Measurements from ENCODE around the gene IPCEF1. TPM values are rescaled to one million over a fixed set of nuclear protein-coding genes. Genes with fewer than 3 reads are reported as not detected.

IPCEF1 gene
- total and polyA plus RNA-seq, 2 donors (not counting 1 experiment from before 2014, with no cell fraction given) = 0.03 to 0.33 TPM

DNA sequence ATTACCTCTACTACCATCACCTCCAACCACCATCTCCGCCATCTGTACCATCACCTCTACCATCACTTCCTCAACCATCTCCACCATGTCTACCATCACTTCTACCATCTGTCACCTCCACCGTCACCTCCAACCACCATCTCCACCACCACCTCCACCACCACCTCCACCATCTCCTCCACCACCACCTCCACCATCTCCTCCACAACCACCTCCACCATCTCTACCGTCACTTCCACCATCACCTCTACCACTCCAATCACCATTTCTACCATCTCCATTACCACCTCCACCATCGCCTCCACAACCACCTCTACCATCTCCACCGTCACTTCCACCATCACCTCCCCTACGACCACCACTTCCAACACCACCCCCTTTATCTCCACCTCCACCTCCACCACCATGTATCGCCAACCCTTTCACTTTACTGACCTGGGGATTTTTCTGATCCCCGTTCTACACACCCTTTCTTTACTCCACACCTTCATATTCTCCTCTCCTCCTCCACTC, 2.3 kb downstream of the IPCEF1 start:
- Histone ChIP-seq H3K4me1 (ENCODE audit: control insufficient read depth, extremely low read depth, insufficient read depth, low read length) (no peaks in the 10 kb centered on the region), H2AFZ (ENCODE audit: low read length) (no peak overlapping the region), H3K4me3 (replicated peaks in 1 of 4; ENCODE audit: control extremely low read depth in 1 of 4, insufficient read depth in 1 of 4, low read depth in 3 of 4, low read length in 4 of 4) (no peak overlapping the region), H4K20me1 (ENCODE audit: control insufficient read depth, extremely low read depth, insufficient read depth, low read length) (no peaks in the 10 kb centered on the region), H3K4me2 (ENCODE audit: extremely low read depth, insufficient read depth, low read length) (no peak overlapping the region), H3K27ac (ENCODE audit: insufficient read depth, low read length) (no peak overlapping the region), H3K9me3 (ENCODE audit: control insufficient read depth, insufficient read depth, low read depth, low read length) (no peaks in the 10 kb centered on the region), H3K27me3 (ENCODE audit: control insufficient read depth, insufficient read depth, low read length) (no peaks in the 10 kb centered on the region), H3K79me2 (ENCODE audit: control insufficient read depth, insufficient read depth, low read length) (no peaks in the 10 kb centered on the region), H3K36me3 (ENCODE audit: control insufficient read depth, insufficient read depth, low read length) (no peaks in the 10 kb centered on the region), H3K9ac (ENCODE audit: insufficient read depth, low read length) (no peak overlapping the region)
- no peak for TF ChIP-seq EZH2 (IDR thresholded peaks at IDR 0.05; ENCODE audit: low read length, missing control alignments)
- TF ChIP-seq, protein P1, sequence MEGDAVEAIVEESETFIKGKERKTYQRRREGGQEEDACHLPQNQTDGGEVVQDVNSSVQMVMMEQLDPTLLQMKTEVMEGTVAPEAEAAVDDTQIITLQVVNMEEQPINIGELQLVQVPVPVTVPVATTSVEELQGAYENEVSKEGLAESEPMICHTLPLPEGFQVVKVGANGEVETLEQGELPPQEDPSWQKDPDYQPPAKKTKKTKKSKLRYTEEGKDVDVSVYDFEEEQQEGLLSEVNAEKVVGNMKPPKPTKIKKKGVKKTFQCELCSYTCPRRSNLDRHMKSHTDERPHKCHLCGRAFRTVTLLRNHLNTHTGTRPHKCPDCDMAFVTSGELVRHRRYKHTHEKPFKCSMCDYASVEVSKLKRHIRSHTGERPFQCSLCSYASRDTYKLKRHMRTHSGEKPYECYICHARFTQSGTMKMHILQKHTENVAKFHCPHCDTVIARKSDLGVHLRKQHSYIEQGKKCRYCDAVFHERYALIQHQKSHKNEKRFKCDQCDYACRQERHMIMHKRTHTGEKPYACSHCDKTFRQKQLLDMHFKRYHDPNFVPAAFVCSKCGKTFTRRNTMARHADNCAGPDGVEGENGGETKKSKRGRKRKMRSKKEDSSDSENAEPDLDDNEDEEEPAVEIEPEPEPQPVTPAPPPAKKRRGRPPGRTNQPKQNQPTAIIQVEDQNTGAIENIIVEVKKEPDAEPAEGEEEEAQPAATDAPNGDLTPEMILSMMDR (conservative IDR thresholded peaks at IDR 0.05 in 1 of 2, IDR thresholded peaks at IDR 0.05 in 1 of 2; ENCODE audit: low read depth in 1 of 2, low read length in 2 of 2) = no peak
- DNase-seq (ENCODE audit: low read depth in 2 of 2) = no peak

- no peaks in the 10 kb centered on the region for H4K20me1 ChIP-seq (ENCODE audit: control insufficient read depth, extremely low read depth, insufficient read depth, low read length)
- no peaks in the 10 kb centered on the region for H3K36me3 ChIP-seq (ENCODE audit: control insufficient read depth, insufficient read depth, low read length)
- H3K4me3 ChIP-seq (replicated peaks in 1 of 4; ENCODE audit: control extremely low read depth in 1 of 4, insufficient read depth in 1 of 4, low read depth in 3 of 4, low read length in 4 of 4) = no peak overlapping the region
- no peak for DNase-seq (ENCODE audit: low read depth in 2 of 2)
- no peak overlapping the region for H2AFZ ChIP-seq (ENCODE audit: low read length)
- no peak overlapping the region for H3K4me2 ChIP-seq (ENCODE audit: extremely low read depth, insufficient read depth, low read length)
- no peak overlapping the region for H3K27ac ChIP-seq (ENCODE audit: insufficient read depth, low read length)
- no peaks in the 10 kb centered on the region for H3K4me1 ChIP-seq (ENCODE audit: control insufficient read depth, extremely low read depth, insufficient read depth, low read length)
- no peaks in the 10 kb centered on the region for H3K9me3 ChIP-seq (ENCODE audit: control insufficient read depth, insufficient read depth, low read depth, low read length)
- TF ChIP-seq EZH2 (IDR thresholded peaks at IDR 0.05; ENCODE audit: low read length, missing control alignments) = no peak
- TF ChIP-seq, protein P1 (conservative IDR thresholded peaks at IDR 0.05 in 1 of 2, IDR thresholded peaks at IDR 0.05 in 1 of 2; ENCODE audit: low read depth in 1 of 2, low read length in 2 of 2) = no peak
- H3K9ac ChIP-seq (ENCODE audit: insufficient read depth, low read length) = no peak overlapping the region
- H3K79me2 ChIP-seq (ENCODE audit: control insufficient read depth, insufficient read depth, low read length) = no peaks in the 10 kb centered on the region
- no peaks in the 10 kb centered on the region for H3K27me3 ChIP-seq (ENCODE audit: control insufficient read depth, insufficient read depth, low read length)
Observed at GRCh38 chr6:154353626-154354025, 3.0 kb downstream of the IPCEF1 start.

DNA sequence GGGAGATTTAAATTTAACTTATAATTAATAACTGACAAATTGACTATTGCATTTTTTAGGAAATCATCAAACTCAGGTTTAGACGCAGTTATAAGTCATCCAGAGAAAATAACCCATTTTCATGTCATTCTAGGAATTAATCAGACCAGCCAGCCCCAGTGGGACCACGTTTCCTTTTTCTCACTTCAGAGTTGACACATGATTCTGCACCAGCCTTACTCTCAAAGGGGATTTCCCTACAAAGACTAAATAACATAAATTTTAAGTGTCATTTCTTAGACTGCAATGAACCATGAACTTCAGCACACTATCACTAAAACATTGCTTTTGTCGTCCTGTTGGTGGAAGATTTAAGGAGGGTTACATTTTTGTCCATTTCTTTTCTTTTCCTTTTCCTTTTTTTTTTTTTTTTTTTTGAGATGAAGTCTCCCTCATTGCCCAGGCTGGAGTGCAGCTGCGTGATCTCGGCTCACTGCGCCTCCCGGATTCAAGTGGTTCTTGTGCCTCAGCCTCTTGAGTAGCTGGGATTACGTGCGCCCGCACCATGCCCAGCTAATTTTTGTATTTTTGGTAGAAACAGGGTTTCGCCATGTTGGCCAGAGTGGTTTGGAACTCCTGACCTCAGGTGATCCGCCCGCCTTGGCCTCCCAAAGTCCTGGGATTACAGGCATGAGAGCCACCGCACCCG, 3.6 kb downstream of the IPCEF1 start:
- Histone ChIP-seq H3K4me2 (ENCODE audit: extremely low read depth, insufficient read depth, low read length) (no peak overlapping the region), H3K27me3 (ENCODE audit: control insufficient read depth, insufficient read depth, low read length) (no peaks in the 10 kb centered on the region), H3K79me2 (ENCODE audit: control insufficient read depth, insufficient read depth, low read length) (no peaks in the 10 kb centered on the region), H3K27ac (ENCODE audit: insufficient read depth, low read length) (no peak overlapping the region), H2AFZ (ENCODE audit: low read length) (no peak overlapping the region), H4K20me1 (ENCODE audit: control insufficient read depth, extremely low read depth, insufficient read depth, low read length) (no peaks in the 10 kb centered on the region), H3K9me3 (ENCODE audit: control insufficient read depth, insufficient read depth, low read depth, low read length) (no peaks in the 10 kb centered on the region), H3K4me1 (ENCODE audit: control insufficient read depth, extremely low read depth, insufficient read depth, low read length) (no peaks in the 10 kb centered on the region), H3K4me3 (replicated peaks in 1 of 4; ENCODE audit: control extremely low read depth in 1 of 4, insufficient read depth in 1 of 4, low read depth in 3 of 4, low read length in 4 of 4) (no peak overlapping the region), H3K36me3 (ENCODE audit: control insufficient read depth, insufficient read depth, low read length) (no peaks in the 10 kb centered on the region), H3K9ac (ENCODE audit: insufficient read depth, low read length) (no peak overlapping the region)
- no peak for TF ChIP-seq EZH2 (IDR thresholded peaks at IDR 0.05; ENCODE audit: low read length, missing control alignments)
- TF ChIP-seq, protein P1 (conservative IDR thresholded peaks at IDR 0.05 in 1 of 2, IDR thresholded peaks at IDR 0.05 in 1 of 2; ENCODE audit: low read depth in 1 of 2, low read length in 2 of 2) = no peak
- no peak for DNase-seq (ENCODE audit: low read depth in 2 of 2)

Measured in fibroblast of lung (primary cell).